Esophagus squamous epithelium (tissue), 4 donors: ENCODE measurements around the gene DNMT3A.

Experiments used
- POLR2A ChIP-seq, 4 donors: fragments of 450-650 bp; IDR thresholded peaks; one replicate each; pipeline ENCODE4 v1.6.1; 2017; ENCODE audit warnings: antibody characterized with exemption in 4 of 4, mild to moderate bottlenecking in 4 of 4, moderate library complexity in 3 of 4
- TF ChIP-seq, protein P1 (sequence below), 6 experiments: fragments of 450-650 bp in 4 of 6; fragments of 200-600 bp in 2 of 6; sonication (generic) in 2 of 6; IDR thresholded peaks; one replicate each; pipeline ENCODE4 v1.5.1; 2016 to 2019; ENCODE audit warnings: antibody characterized with exemption in 6 of 6, mild to moderate bottlenecking in 4 of 6, moderate library complexity in 4 of 6

DNA sequence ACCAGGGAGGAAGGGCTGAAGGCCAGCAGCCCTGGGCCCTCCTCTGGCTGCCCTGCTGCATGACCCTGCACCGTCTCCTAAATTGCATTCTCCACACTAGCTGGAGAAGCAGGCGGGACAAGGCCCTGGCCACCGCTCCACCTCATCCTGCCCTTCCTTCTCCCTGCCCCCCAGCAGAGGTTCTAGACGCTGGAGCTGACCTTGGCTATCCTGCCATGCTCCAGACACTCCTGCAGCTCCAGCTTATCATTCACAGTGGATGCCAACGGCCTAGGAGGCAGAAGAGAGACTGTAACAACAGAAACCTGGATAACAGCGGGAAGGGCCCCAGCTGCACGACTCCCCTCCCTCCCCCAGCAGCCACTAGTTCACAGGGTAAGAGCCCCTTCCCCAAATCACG, 105.0 kb downstream of the DNMT3A start:
- TF ChIP-seq, protein P1, sequence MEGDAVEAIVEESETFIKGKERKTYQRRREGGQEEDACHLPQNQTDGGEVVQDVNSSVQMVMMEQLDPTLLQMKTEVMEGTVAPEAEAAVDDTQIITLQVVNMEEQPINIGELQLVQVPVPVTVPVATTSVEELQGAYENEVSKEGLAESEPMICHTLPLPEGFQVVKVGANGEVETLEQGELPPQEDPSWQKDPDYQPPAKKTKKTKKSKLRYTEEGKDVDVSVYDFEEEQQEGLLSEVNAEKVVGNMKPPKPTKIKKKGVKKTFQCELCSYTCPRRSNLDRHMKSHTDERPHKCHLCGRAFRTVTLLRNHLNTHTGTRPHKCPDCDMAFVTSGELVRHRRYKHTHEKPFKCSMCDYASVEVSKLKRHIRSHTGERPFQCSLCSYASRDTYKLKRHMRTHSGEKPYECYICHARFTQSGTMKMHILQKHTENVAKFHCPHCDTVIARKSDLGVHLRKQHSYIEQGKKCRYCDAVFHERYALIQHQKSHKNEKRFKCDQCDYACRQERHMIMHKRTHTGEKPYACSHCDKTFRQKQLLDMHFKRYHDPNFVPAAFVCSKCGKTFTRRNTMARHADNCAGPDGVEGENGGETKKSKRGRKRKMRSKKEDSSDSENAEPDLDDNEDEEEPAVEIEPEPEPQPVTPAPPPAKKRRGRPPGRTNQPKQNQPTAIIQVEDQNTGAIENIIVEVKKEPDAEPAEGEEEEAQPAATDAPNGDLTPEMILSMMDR (IDR thresholded peaks at IDR 0.05), result no peak
- TF ChIP-seq POLR2A (IDR thresholded peaks at IDR 0.05), result no peak
